RPMI8226 (cell line): ENCODE data around the gene THYN1.

Source experiments
- DNase-seq: peaks from one replicate; pipeline ENCODE4 v3.0.0-alpha.2; 2015

THYN1 gene

DNA sequence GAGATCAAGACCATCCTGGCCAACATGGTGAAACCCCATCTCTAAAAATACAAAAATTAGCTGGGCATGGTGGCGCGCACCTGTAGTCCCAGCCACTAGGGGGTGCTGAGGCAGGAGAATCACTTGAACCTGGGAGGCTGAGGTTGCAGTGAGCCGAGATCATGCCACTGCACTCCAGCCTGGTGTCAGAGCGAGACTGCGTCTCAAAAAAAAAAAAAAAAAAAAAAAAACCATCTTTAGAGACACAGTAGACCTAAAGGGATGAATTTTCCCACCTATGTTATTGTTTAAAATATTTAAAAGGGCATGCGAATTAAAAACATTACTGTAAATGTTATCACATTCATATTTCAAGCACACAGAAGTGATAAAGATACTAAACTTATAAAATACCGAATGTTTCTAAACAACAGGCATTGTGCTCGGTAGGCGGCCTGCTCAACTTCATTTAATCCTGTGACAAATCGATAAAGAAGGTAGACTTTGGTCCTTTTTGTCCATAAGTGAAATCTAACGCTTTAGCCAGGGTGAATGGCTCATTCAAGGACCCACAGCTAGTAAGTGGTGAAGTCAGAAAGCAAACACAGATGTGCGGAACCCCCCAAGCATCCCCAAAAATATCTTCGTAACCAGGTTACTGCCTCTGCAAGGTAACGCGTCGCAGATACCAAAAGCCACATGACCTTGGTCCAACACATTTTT lies 45.5 kb downstream of the THYN1 start:
- peak; percentile 30 for DNase-seq

DNA sequence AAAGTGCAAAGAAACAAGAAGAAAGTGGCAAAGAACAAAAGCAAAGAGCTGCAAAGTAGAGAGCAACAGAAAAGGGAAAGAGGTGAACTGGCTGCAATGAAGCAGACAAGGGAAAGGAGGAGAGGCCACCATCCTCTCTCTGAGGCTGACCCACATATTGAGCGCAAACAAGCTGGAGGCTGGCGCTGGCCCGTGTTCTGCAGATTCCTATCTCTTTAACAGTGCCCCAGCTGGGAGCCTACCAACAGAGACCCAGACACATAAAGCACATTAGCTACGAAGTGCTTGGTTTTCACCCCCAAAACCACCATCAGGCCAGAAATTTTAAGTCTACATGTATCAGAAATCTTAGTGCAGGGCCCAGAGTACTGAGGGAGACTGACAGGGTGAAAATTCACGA lies 47.0 kb downstream of the THYN1 start:
- DNase-seq, result no peak

DNA sequence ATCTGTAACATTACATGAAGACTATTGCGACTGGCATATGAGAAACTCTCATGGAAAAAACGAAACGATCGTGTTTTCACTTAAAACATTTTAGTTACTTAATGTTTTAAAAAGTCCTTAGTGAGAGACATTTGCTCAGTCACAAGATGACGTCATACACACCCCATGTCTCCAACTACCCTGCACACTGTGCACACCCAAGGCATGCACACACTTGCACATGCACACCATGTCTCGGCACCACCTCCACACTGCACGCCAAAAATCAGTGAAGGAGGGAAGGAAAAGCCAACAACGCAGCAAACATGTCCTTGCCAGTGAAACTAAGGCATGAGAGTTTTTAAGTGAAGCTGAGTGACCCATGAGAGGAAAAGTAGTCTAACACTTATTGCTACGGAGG lies 47.4 kb downstream of the THYN1 start:
- no peak for DNase-seq

DNA sequence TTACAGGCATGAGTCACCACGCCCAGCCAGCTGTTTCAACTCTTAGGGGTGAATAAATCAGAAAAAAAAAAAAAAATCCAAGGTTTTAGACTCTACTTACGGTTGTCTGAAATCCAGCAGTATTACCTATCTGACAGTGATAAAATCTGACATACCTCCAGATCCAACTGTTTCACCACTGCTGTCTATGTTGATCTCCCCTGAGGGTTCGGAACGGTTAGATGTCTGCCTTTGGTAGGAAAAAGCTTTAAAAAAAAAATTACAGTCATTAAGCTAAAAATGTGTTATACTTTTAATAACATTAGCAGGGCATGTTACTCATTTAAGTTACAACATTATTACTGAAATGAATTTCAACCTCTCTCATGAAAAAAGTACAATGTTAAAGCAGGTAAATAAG lies 50.5 kb downstream of the THYN1 start:
- DNase-seq, result no peak

DNA sequence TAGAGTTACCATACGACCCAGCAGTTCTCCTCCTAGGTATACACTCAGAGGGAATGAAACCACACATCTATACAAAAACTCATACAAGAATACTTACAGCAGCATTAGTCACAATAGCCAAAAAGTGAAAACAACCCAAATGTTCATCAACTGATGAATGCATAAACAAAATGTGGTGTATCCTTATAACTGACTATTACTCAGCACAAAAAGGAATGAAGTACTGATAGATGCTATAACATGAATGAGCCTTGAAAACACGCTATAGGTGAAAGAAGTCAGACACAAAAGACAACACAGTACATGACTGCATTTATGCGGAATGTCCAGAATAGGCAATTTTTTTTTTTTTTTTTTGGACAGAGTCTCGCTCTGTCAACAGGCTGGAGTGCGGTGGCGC lies 52.5 kb downstream of the THYN1 start:
- DNase-seq, result no peak

DNA sequence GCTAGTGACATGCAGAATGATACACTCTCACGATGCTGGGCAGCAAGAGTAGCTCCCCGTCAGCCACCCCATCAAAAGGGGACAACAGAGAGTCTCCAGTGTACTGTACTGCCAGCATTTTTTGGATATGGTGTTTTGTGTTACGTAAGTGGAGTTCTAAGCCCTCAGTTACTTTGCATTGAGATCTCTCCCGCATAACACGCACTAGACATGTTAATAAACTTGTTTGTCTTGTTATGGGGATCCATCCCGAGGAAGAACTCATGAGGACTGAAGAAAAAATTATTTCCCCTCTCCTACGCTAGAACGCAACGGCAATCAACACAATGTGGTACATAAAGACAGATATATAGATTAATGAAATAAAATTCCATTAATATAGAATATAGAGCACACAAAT lies 53.6 kb downstream of the THYN1 start:
- no peak for DNase-seq
